Measurements from ENCODE around the gene PIP5K1B.

DNA sequence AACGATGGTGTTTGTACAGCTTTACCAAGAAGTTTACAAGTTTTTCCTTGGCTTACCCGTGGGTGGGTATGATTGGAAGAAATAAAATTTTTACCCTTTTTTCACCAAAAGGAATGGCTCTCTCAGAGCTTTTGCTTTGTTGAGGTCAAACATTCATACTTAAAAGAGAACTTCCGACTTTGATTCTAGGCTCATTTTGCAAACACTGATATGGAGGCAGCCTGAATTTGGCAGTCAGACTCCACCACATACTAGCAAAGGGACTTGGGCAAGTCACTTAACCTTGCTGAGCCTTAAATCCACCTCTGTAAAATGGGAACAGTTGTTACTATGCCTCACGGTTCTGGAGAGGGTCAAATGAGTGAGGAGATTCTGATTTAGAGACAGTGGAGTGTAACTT is 155.4 kb downstream of the PIP5K1B start:
- peak; percentile 85 for TF ChIP-seq EZH2 (IDR thresholded peaks at IDR 0.05)
- TF ChIP-seq POLR2AphosphoS5 (IDR thresholded peaks at IDR 0.05; ENCODE audit: borderline replicate concordance, low read depth, low read length) = no peak
